Bronchial epithelial cell (primary cell): Measurements from ENCODE around the gene YWHAE. TPM values are rescaled to one million over a fixed set of nuclear protein-coding genes. Genes with fewer than 3 reads are reported as not detected.
"Not testable (repeated sequence)": the region's sequence is repeated elsewhere in the genome, so short reads cannot be mapped to it uniquely, and the experiment has no call there.

ENCODE experiments used
- DNase-seq: peaks from one replicate; pipeline ENCODE4 v3.0.0-alpha.2; 2010; ENCODE audit warnings: low read depth
- FAIRE-seq: peaks from 2 replicates; lab custom pipeline; 2011; peaks lifted over from hg19 to GRCh38; lab: Jason Lieb, UNC
- H3K27me3 ChIP-seq: 2 replicates; pipeline ENCODE4 v1.5.1; 2011; ENCODE audit warnings: low read length; ENCODE audit not compliant: control insufficient read depth, insufficient read depth
- H3K36me3 ChIP-seq: 2 replicates; pipeline ENCODE4 v1.5.1; 2011; ENCODE audit warnings: low read length; ENCODE audit not compliant: control insufficient read depth, insufficient read depth
- H3K4me3 ChIP-seq: 2 replicates; pipeline ENCODE4 v1.5.1; 2011; ENCODE audit warnings: mild to moderate bottlenecking, low read depth, low read length, control low read depth
- CTCF ChIP-seq: IDR thresholded peaks from 2 replicates; pipeline ENCODE4 v1.5.1; 2011; ENCODE audit warnings: mild to moderate bottlenecking, moderate library complexity, low read length, control low read depth, inconsistent platforms; ENCODE audit not compliant: insufficient read depth, severe bottlenecking
- total RNA-seq: library from RNA; depleted of rRNA; stranded (reverse); fragments of >200 nt; gene quantifications from 2 replicates; pipeline ENCODE4 v1.2.1, GENCODE V29; 2014

The YWHAE gene
- total RNA-seq = 307 and 366 TPM in 2 replicates

- no peaks in the 10 kb centered on the region for H3K36me3 ChIP-seq
- DNase-seq (peak; percentile 82), FAIRE-seq (no peak)
- peak within 1 kb of the TSS; percentile 51 for H3K4me3 ChIP-seq
- TF ChIP-seq CTCF = no peak
- H3K27me3 ChIP-seq = no peaks in the 10 kb centered on the region
These were observed at the start of gene YWHAE for GRCh38 chr17:1399679-1400512. TSS of gene YWHAE (minus strand) at chr17:1400222. CDS start at chr17:1400110, 112 bp downstream.

- TF ChIP-seq CTCF = no peak
- no peak overlapping the region for H3K4me3 ChIP-seq
- H3K36me3 ChIP-seq = no peaks in the 10 kb centered on the region
- no peak for FAIRE-seq
- no peaks in the 10 kb centered on the region for H3K27me3 ChIP-seq
- DNase-seq = no peak
These were observed 49.5 kb upstream of the YWHAE start for GRCh38 chr17:1449412-1449967.

- no peak for DNase-seq
- Histone ChIP-seq H3K4me3 (no peak overlapping the region), H3K36me3 (no peaks in the 10 kb centered on the region), H3K27me3 (no peaks in the 10 kb centered on the region)
- TF ChIP-seq CTCF = no peak
- FAIRE-seq = no peak
These were observed 47.0 kb upstream of the YWHAE start for GRCh38 chr17:1447052-1447451.

GRCh38 chr17:1446201-1446600 is 46.2 kb upstream of the YWHAE start:
- Histone ChIP-seq H3K4me3 (no peak overlapping the region), H3K36me3 (no peaks in the 10 kb centered on the region), H3K27me3 (no peaks in the 10 kb centered on the region)
- FAIRE-seq = no peak
- no peak for TF ChIP-seq CTCF
- no peak for DNase-seq

GRCh38 chr17:1445695-1446094 is 45.7 kb upstream of the YWHAE start:
- not testable (repeated sequence) for H3K27me3 ChIP-seq, FAIRE-seq, H3K4me3 ChIP-seq, DNase-seq, H3K36me3 ChIP-seq

GRCh38 chr17:1442721-1443120 is 42.7 kb upstream of the YWHAE start:
- not testable (repeated sequence) for FAIRE-seq

More at GRCh38 chr17:1442721-1443120, 42.7 kb upstream of the YWHAE start:
- H3K27me3 ChIP-seq, DNase-seq, H3K4me3 ChIP-seq, H3K36me3 ChIP-seq: not testable (repeated sequence)
